ENCODE measurements around the gene MYH14. TPM values are rescaled to one million over a fixed set of nuclear protein-coding genes. Genes with fewer than 3 reads are reported as not detected.

MYH14 gene
- total and polyA plus RNA-seq, 2 of the 8 experiments (the other 6 are each of a cell fraction or from before 2014, with no cell fraction given): 17.3 to 28.6 TPM

- H3K4me1 ChIP-seq (replicated peaks in 1 of 4; ENCODE audit: control insufficient read depth in 3 of 4, insufficient read depth in 4 of 4, low read length in 3 of 4): peaks cover 0 to 6% (median 0%) of the 10 kb centered on the region in 4 experiments; a peak in 1 of 7 replicates
- H3K56ac ChIP-seq (replicated peaks; ENCODE audit: insufficient read length, low read depth, low read length): no peak overlapping the region
- H3K36me3 ChIP-seq (ENCODE audit: control insufficient read depth in 2 of 4, insufficient read depth in 4 of 4, low read length in 3 of 4): peaks cover 0 to 16% (median 6%) of the 10 kb centered on the region in 4 experiments; a peak in 5 of 8 replicates
- no peaks in the 10 kb centered on the region for H3K27me3 ChIP-seq (replicated peaks in 1 of 4; ENCODE audit: control insufficient read depth in 3 of 4, extremely low read depth in 1 of 4, insufficient read depth in 3 of 4, low read length in 3 of 4)
- H2AK5ac ChIP-seq (ENCODE audit: low read depth, low read length): 0 out of 2 replicates have a peak overlapping the region, but pooled peaks have one; percentile 24
- FAIRE-seq (no peak), DNase-seq (ENCODE audit: low read depth in 1 of 2, low spot score in 2 of 2) (no peak)
- no peak overlapping the region for H3K9ac ChIP-seq (replicated peaks in 1 of 4; ENCODE audit: extremely low read depth in 1 of 4, low read depth in 3 of 4, low read length in 3 of 4)
- H3K4me3 ChIP-seq (ENCODE audit: extremely low read depth in 1 of 4, insufficient read depth in 2 of 4, low read depth in 3 of 4, low read length in 4 of 4): no peak overlapping the region
- 96% methylated on average over 13 of the region's 13 CpGs; no CpG with 5 or more reads in 1 of the 2 experiments for WGBS, 2 experiments (ENCODE audit: extremely low coverage in 1 of 2, insufficient coverage in 1 of 2, insufficient read length in 1 of 2, insufficient replicate concordance in 2 of 2, low coverage in 1 of 2, low lambda C conversion rate in 2 of 2, missing lambda C conversion rate in 1 of 2)
- no peak overlapping the region for H4K91ac ChIP-seq (replicated peaks; ENCODE audit: insufficient read length, low read length)
- no peak overlapping the region for H2BK20ac ChIP-seq (ENCODE audit: low read length)
- H3K23ac ChIP-seq (ENCODE audit: insufficient read length): no peak overlapping the region
- H3K4ac ChIP-seq (replicated peaks; ENCODE audit: insufficient read length, low read depth, low read length): no peak overlapping the region
- no peak overlapping the region for H2BK120ac ChIP-seq (replicated peaks; ENCODE audit: low read depth, low read length)
- H3K23me2 ChIP-seq (ENCODE audit: low read depth, low read length): no peaks in the 10 kb centered on the region
- no peaks in the 10 kb centered on the region for H3K9me3 ChIP-seq (ENCODE audit: insufficient read depth in 2 of 2, low read depth in 1 of 2, low read length in 1 of 2)
- no peak overlapping the region for H4K5ac ChIP-seq (ENCODE audit: insufficient read length, low read depth, low read length)
- no peak overlapping the region for H4K8ac ChIP-seq (ENCODE audit: extremely low read depth, insufficient read depth, low read length)
- TF ChIP-seq KDM5A (IDR thresholded peaks at IDR 0.05; ENCODE audit: low read length): no peak
- TF ChIP-seq HDAC2 (IDR thresholded peaks at IDR 0.05; ENCODE audit: borderline replicate concordance in 1 of 2, low read depth in 2 of 2, low read length in 2 of 2): no peak
- TF ChIP-seq POU5F1 (IDR thresholded peaks at IDR 0.05; ENCODE audit: low read depth, low read length): no peak
- TF ChIP-seq TEAD4 (IDR thresholded peaks at IDR 0.05; ENCODE audit: low read depth, low read length): no peak
- TF ChIP-seq EP300 (IDR thresholded peaks at IDR 0.05; ENCODE audit: borderline replicate concordance in 1 of 2, low read depth in 2 of 2, low read length in 2 of 2): no peak
- TF ChIP-seq RXRA (IDR thresholded peaks at IDR 0.05; ENCODE audit: insufficient read depth, low read depth, low read length): no peak
- no peak overlapping the region for H2AFZ ChIP-seq (ENCODE audit: low read length)
- no peak overlapping the region for H3K27ac ChIP-seq (ENCODE audit: low read depth, low read length)
- no peaks in the 10 kb centered on the region for H3K79me1 ChIP-seq (ENCODE audit: low read depth, low read length)
- H3K14ac ChIP-seq (ENCODE audit: insufficient read length): no peak overlapping the region
- ChIA-PET POLR2A (ENCODE audit: partially characterized antibody) (interaction anchor here (1.1 kb wide), 1 partner anchor 58 kb away, joined by 3 read pairs; no protein-coding TSS in a partner anchor), CTCF (ENCODE audit: partially characterized antibody) (interaction anchor here (1.2 to 7.8 kb wide), 5 partner anchors 12 to 212 kb away, joined by 3 to 51 read pairs (median 5); no protein-coding TSS in a partner anchor)
- H2BK12ac ChIP-seq (ENCODE audit: low read depth, low read length): no peak overlapping the region
- H2BK15ac ChIP-seq (ENCODE audit: low read length): no peak overlapping the region
- no peak overlapping the region for H3K18ac ChIP-seq (ENCODE audit: extremely low read depth, low read length)
- no peaks in the 10 kb centered on the region for H3K79me2 ChIP-seq (ENCODE audit: control insufficient read depth in 1 of 2, insufficient read depth in 2 of 2, low read length in 2 of 2)
- H3K4me2 ChIP-seq (ENCODE audit: insufficient read depth in 1 of 2, low read depth in 2 of 2, low read length in 2 of 2): no peak overlapping the region
- H4K20me1 ChIP-seq (replicated peaks in 1 of 2; ENCODE audit: control insufficient read depth in 1 of 2, insufficient read depth in 2 of 2, low read length in 2 of 2): peaks cover 0 to 1% of the 10 kb centered on the region in 2 experiments
- H2BK5ac ChIP-seq (ENCODE audit: low read depth, low read length): no peak overlapping the region
These were observed 64.6 kb downstream of the MYH14 start for GRCh38 chr19:50268041-50268440.
